ENCODE data around the gene ZNF853. TPM values are rescaled to one million over a fixed set of nuclear protein-coding genes. Genes with fewer than 3 reads are reported as not detected.
A peak's percentile ranks its signal among the peaks of the same experiment; 100 is the strongest.

Gene ZNF853
- total and polyA plus RNA-seq, 2 donors (not counting 1 experiment from before 2014, with no cell fraction given): 2.5 to 6.3 TPM

- no peaks in the 10 kb centered on the region for H3K9me3 Mint-ChIP-seq (ENCODE audit: insufficient read depth)
- H3K27ac Mint-ChIP-seq: no peak overlapping the region
- intact Hi-C loops (cut with micrococcal nuclease): loop anchor here (2.0 to 5.0 kb wide), 2 partner anchors 45 to 132 kb away; partner anchors contain the start of gene ZNF12
- H3K36me3 ChIP-seq (replicated peaks in 1 of 2; ENCODE audit: control extremely low read depth in 1 of 2, control insufficient read depth in 1 of 2, extremely low read depth in 1 of 2, insufficient read depth in 2 of 2, low read length in 1 of 2): peaks cover 0 to under 1% of the 10 kb centered on the region in 2 experiments
- CTCF ChIA-PET: interaction anchor here (0.7 to 1.8 kb wide), 7 partner anchors 14 to 90 kb away, joined by 4 to 11 read pairs (median 4); partner anchors contain the start of gene INTS15
- H3K9me3 ChIP-seq (ENCODE audit: control extremely low read depth in 1 of 3, control insufficient read depth in 2 of 3, insufficient read depth in 1 of 3, low read length in 2 of 3): no peaks in the 10 kb centered on the region
- DNase-seq (no peak), ATAC-seq (ENCODE audit: low read depth) (no peak)
- TF ChIP-seq CTCF (IDR thresholded peaks at IDR 0.05): no peak
- no peak for TF ChIP-seq EZH2 (IDR thresholded peaks at IDR 0.05; ENCODE audit: borderline replicate concordance, insufficient read depth, low read depth, low read length, poor library complexity, severe bottlenecking)
- 92% methylated on average over 2 of the region's 9 CpGs for WGBS (ENCODE audit: insufficient coverage)
- H3K4me3 ChIP-seq (ENCODE audit: control extremely low read depth in 1 of 5, extremely low read depth in 1 of 5, insufficient read depth in 1 of 5, low read depth in 2 of 5, low read length in 4 of 5): no peak overlapping the region
- no peaks in the 10 kb centered on the region for H3K79me2 ChIP-seq (ENCODE audit: control insufficient read depth, insufficient read depth, low read length)
- H2AFZ ChIP-seq (ENCODE audit: insufficient read depth, low read depth, low read length, poor library complexity, severe bottlenecking): no peak overlapping the region
- H3K27me3 Mint-ChIP-seq: peaks cover 6% of the 10 kb centered on the region
- H3K4me1 Mint-ChIP-seq: peaks cover 17% of the 10 kb centered on the region
- H3K4me2 ChIP-seq (replicated peaks; ENCODE audit: low read depth, low read length, poor library complexity, severe bottlenecking): no peak overlapping the region
- no peaks in the 10 kb centered on the region for H4K20me1 ChIP-seq (ENCODE audit: control insufficient read depth, insufficient read depth, low read length, poor library complexity, severe bottlenecking)
- peak overlapping the region; percentile 58 for H3K4me3 Mint-ChIP-seq
- no peak overlapping the region for H3K27ac ChIP-seq (ENCODE audit: low read length in 2 of 2)
- no peak overlapping the region for H3K9ac ChIP-seq (ENCODE audit: low read length)
- H3K27me3 ChIP-seq (replicated peaks in 1 of 4; ENCODE audit: control extremely low read depth in 1 of 4, control insufficient read depth in 3 of 4, insufficient read depth in 4 of 4, low read length in 3 of 4): peaks cover 0 to 4% (median 0%) of the 10 kb centered on the region in 4 experiments
- peaks cover 0 to 15% of the 10 kb centered on the region in 2 donors for H3K4me1 ChIP-seq (ENCODE audit: control insufficient read depth in 2 of 2, insufficient read depth in 2 of 2, low read length in 2 of 2)
- POLR2A ChIA-PET: no interaction called here
Observed at GRCh38 chr7:6575281-6576023, 40.0 kb upstream of the ZNF853 start.

Measured in B cell (primary cell).